K562 (cell line): Measurements from ENCODE around the gene ULK3. TPM values are rescaled to one million over a fixed set of nuclear protein-coding genes. Genes with fewer than 3 reads are reported as not detected.

Experiments
- ATAC-seq: fragments of 200-7000 bp; cut with Tn5 transposase; 3 replicates; pipeline ENCODE4 v1.9.1; 2020; ENCODE audit warnings: moderate library complexity
- BruUV-seq: library from RNA; stranded (reverse); fragments of 400-500 nt; replicated peaks from 2 replicates; lab custom pipeline; 2021; lab: Mats Ljungman, UMichigan
- CTCF ChIA-PET: fragments of 300-600 bp; formaldehyde crosslinking; extraction: SDS; loops from one replicate; lab custom pipeline; 2021; ENCODE audit warnings: low intra/inter-chr PET ratio; lab: Yijun Ruan, JAX
- POLR2A ChIA-PET: fragments of 300-600, 350-650 bp; sonication (Branson Sonifier 250); formaldehyde crosslinking; extraction: SDS; loops from one replicate; lab custom pipeline; 2021; ENCODE audit warnings: antibody characterized with exemption, inconsistent platforms; lab: Yijun Ruan, JAX
- DNase-seq, 4 experiments: peaks; one replicate each; pipeline versions ENCODE4 v3.0.0 to v3.0.0-alpha.2; 2011 to 2018; ENCODE audit warnings: low spot score in 3 of 4, mixed read lengths in 3 of 4; ENCODE audit errors: extremely low read depth in 1 of 4
- FAIRE-seq: peaks from 2 replicates; lab custom pipeline; 2011; peaks lifted over from hg19 to GRCh38; lab: Jason Lieb, UNC
- H2AFZ ChIP-seq: 2 replicates; pipeline ENCODE4 v1.6.0; 2011; ENCODE audit warnings: low read depth, low read length, control low read depth, inconsistent platforms
- H3K27ac ChIP-seq: fragments of 200-600 bp; 3 replicates; pipeline ENCODE4 v1.8.0; 2011; ENCODE audit warnings: low read depth, mild to moderate bottlenecking, control low read depth, inconsistent platforms, low read length, moderate library complexity, mixed read lengths; ENCODE audit errors: extremely low read depth
- H3K27me3 ChIP-seq, 2 experiments: fragments of 300-600 bp in 1 of 2; 2 replicates in 1 of 2; 3 replicates in 1 of 2; pipeline versions ENCODE4 v1.6.0 to v1.8.0; 2011; ENCODE audit warnings: inconsistent platforms in 2 of 2, low read length in 2 of 2, mild to moderate bottlenecking in 1 of 2, mixed read lengths in 1 of 2, moderate library complexity in 1 of 2; ENCODE audit not compliant: control insufficient read depth in 2 of 2, insufficient read depth in 2 of 2
- H3K36me3 ChIP-seq: fragments of 300-600 bp; 3 replicates; pipeline ENCODE4 v1.8.0; 2011; ENCODE audit warnings: mild to moderate bottlenecking, low read length, inconsistent platforms; ENCODE audit not compliant: control insufficient read depth, insufficient read depth
- H3K4me1 ChIP-seq, 2 experiments: fragments of 200-600 bp in 1 of 2; replicated peaks in 1 of 2; 2 replicates in 1 of 2; 3 replicates in 1 of 2; pipeline versions ENCODE4 v1.5.1 to v1.8.0; 2011; ENCODE audit warnings: inconsistent platforms in 2 of 2, low read length in 2 of 2, mild to moderate bottlenecking in 1 of 2, mixed read lengths in 1 of 2, moderate library complexity in 1 of 2; ENCODE audit not compliant: control insufficient read depth in 2 of 2, insufficient read depth in 2 of 2
- H3K4me2 ChIP-seq: 2 replicates; pipeline ENCODE4 v1.6.1; 2011; ENCODE audit warnings: low read length, control low read depth, inconsistent platforms, mixed read lengths; ENCODE audit not compliant: insufficient read depth
- H3K4me3 ChIP-seq: fragments of 200-600 bp; sonication (generic), shearing (Covaris generic); 2 replicates; pipeline ENCODE4 v1.5.1; 2016; ENCODE audit warnings: control low read depth, inconsistent platforms
- H3K79me2 ChIP-seq: fragments of 200-600 bp; 3 replicates; pipeline ENCODE4 v1.8.0; 2011; ENCODE audit warnings: low read length, inconsistent platforms; ENCODE audit not compliant: control insufficient read depth, insufficient read depth
- H3K9ac ChIP-seq, 2 experiments: 2 replicates each; pipeline versions ENCODE4 v1.6.0 to v1.6.1; 2011; ENCODE audit warnings: low read depth in 2 of 2, low read length in 2 of 2, control low read depth in 1 of 2, inconsistent platforms in 1 of 2, mild to moderate bottlenecking in 1 of 2, mixed read lengths in 1 of 2; ENCODE audit not compliant: insufficient read depth in 1 of 2
- H3K9me1 ChIP-seq: one replicate; pipeline ENCODE4 v1.6.0; 2011; ENCODE audit warnings: inconsistent platforms, mild to moderate bottlenecking, low read length, moderate library complexity; ENCODE audit not compliant: control insufficient read depth, insufficient read depth
- H3K9me3 ChIP-seq: replicated peaks from 2 replicates; pipeline ENCODE4 v1.5.1; 2011; ENCODE audit warnings: low read depth, low read length, inconsistent platforms; ENCODE audit not compliant: control insufficient read depth, insufficient read depth
- H4K20me1 ChIP-seq: replicated peaks from 2 replicates; pipeline ENCODE4 v1.6.1; 2011; ENCODE audit warnings: low read length, inconsistent platforms, mixed read lengths; ENCODE audit not compliant: control insufficient read depth, insufficient read depth
- CSDE1 ChIP-seq, 2 experiments: fragments of 450-650 bp; IDR thresholded peaks; 2 replicates each; pipeline ENCODE4 v1.6.1; 2016; ENCODE audit warnings: mild to moderate bottlenecking in 1 of 2
- KDM1A ChIP-seq, 2 experiments: fragments of 450-650 bp; IDR thresholded peaks; 2 replicates each; pipeline ENCODE4 v1.6.1; 2016; ENCODE audit warnings: mild to moderate bottlenecking in 2 of 2
- WGBS: fragments of 100-300 bp; shearing (Covaris generic); methylation state at CpG from one replicate; pipeline ENCODE4 v1.1.6; 2016; ENCODE audit warnings: low coverage, mixed read lengths; ENCODE audit not compliant: insufficient coverage; ENCODE audit errors: missing lambda C conversion rate; 5-methylcytosine and 5-hydroxymethylcytosine counted together
- in situ Hi-C: fragments of 300-500 bp; cut with MboI; formaldehyde crosslinking; loops from 4 replicates; pipeline ENCODE4 v1.15.0; 2018; ENCODE audit warnings: inconsistent platforms, mixed read lengths
- intact Hi-C: fragments of 100-400 bp; cut with micrococcal nuclease; formaldehyde crosslinking; loops from 2 replicates; pipeline ENCODE4 v1.14.2; 2022
- polyA plus RNA-seq, 8 experiments: library from polyadenylated mRNA; depleted of rRNA in 4 of 8; stranded (reverse) in 5 of 8; unstranded in 3 of 8; fragments of >200 nt; fragmentation: Nextera tagmentation in 2 of 8; fragmentation: Illumina TruSeq in 1 of 8; extraction: Ambion mirVana in 2 of 8; extraction: Trizol in 1 of 8; gene quantifications; 2 replicates each; pipeline versions ENCODE4 v1.2.1 to v1.2.3, GENCODE V29; 2011 to 2014; ENCODE audit warnings: inconsistent platforms in 1 of 8, missing spikeins in 1 of 8
- total RNA-seq, 7 experiments: library from RNA; depleted of rRNA in 6 of 7; stranded (reverse); fragments of >200 nt in 6 of 7; fragmentation: Illumina TruSeq in 2 of 7; extraction: Trizol in 2 of 7; gene quantifications; 2 replicates each; pipeline versions ENCODE4 v1.2.1 to v1.2.3, GENCODE V29; 2011 to 2021; ENCODE audit warnings: low replicate concordance in 1 of 7
- TF ChIP-seq, protein P1 (sequence below), 2 experiments: fragments of 450-650 bp in 1 of 2; sonication (generic) in 1 of 2; formaldehyde crosslinking in 1 of 2; IDR thresholded peaks in 1 of 2; conservative IDR thresholded peaks in 1 of 2; 2 replicates each; pipeline versions ENCODE4 v1.6.1 to v1.8.1; 2016 to 2023; ENCODE audit warnings: mild to moderate bottlenecking in 2 of 2, moderate library complexity in 2 of 2, inconsistent platforms in 1 of 2, missing genetic modification reagents in 1 of 2

ULK3 gene
- total and polyA plus RNA-seq, 9 of the 15 experiments (the other 6 are each of a cell fraction or from before 2014, with no cell fraction given) = 0.68 to 68.0 (median 34.9) TPM

DNA sequence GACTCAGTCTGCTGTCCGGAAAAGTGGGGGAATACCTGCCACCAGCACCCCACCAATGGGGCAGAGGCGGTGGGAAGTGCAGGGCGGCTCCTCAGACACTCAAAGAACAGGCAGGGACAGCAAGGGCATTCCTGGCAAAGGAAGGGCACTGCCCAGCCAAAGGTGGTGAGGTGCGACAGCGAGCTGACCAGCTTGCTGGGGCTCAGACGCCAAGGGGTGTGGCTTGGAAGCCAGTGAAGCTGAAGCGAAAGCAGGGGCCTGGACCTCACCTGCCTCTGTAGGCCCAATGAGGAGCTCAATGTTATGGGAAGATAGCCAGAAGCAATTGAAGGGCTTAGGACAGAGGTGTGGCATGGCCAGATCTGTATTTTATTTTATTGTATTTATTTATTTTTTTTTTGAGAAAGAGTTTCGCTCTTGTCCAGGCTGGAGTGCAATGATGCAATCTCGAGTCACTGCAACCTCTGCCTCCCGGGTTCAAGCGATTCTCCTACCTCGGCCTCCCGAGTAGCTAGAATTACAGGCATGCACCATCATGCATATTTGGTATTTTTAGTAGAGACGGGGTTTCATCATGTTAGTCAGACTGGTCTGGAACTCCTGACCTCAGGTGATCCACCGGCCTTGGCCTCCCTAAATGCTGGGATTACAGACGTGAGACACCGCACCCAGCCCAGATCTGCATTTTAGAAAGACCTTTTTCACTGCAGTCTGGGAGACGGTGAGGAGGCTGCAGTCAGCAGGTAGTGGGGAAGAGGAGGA, 34.7 kb downstream of the ULK3 start (continued):
- TF ChIP-seq, protein P1, sequence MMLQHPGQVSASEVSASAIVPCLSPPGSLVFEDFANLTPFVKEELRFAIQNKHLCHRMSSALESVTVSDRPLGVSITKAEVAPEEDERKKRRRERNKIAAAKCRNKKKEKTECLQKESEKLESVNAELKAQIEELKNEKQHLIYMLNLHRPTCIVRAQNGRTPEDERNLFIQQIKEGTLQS (IDR thresholded peaks at IDR 0.05) = peak; percentile 79
- TF ChIP-seq, protein P1 (CRISPR knock-in tag; conservative IDR thresholded peaks at IDR 0.05) = no peak

GRCh38 chr15:74807282-74807681, 35.7 kb downstream of the ULK3 start:
- 3% methylated on average over 5 of the region's 5 CpGs for WGBS
- Histone ChIP-seq H3K79me2 (no peaks in the 10 kb centered on the region), H3K9me1 (no peaks in the 10 kb centered on the region)

More at GRCh38 chr15:74807282-74807681, 35.7 kb downstream of the ULK3 start:
- no TSS peak for BruUV-seq
- DNase-seq = no peak
- Histone ChIP-seq H3K36me3 (peaks cover 20% of the 10 kb centered on the region; the same call in 1 of the 3 replicates), H3K27ac (no peak overlapping the region), H3K9me3 (no peaks in the 10 kb centered on the region)
- in situ Hi-C loops = no loop called here
- TF ChIP-seq KDM1A (IDR thresholded peaks at IDR 0.05) (0 out of 4 replicates have a peak, but pooled peaks have one; percentile 20 to 21), CSDE1 (IDR thresholded peaks at IDR 0.05) (no peak)
- TF ChIP-seq, all 486 proteins: peak for 1
- peak; percentile 37; the same call in 2 of the 3 replicates for ATAC-seq
- FAIRE-seq = no peak
- POLR2A ChIA-PET = interaction anchor here (0.5 to 0.6 kb wide), 2 partner anchors 17 to 38 kb away, joined by 3 read pairs; no protein-coding TSS in a partner anchor
- intact Hi-C loops = no loop called here
- Histone ChIP-seq H3K9ac (no peak overlapping the region), H2AFZ (no peak overlapping the region), H3K4me1 (peaks cover 0 to 7% of the 10 kb centered on the region in 2 experiments; a peak in 2 of 5 replicates), H3K4me3 (no peak overlapping the region), H3K4me2 (no peak overlapping the region), H3K27me3 (peaks cover 0 to 9% of the 10 kb centered on the region in 2 experiments; a peak in 2 of 5 replicates), H4K20me1 (no peaks in the 10 kb centered on the region; the same call in 1 of the 2 replicates)
- CTCF ChIA-PET = no interaction called here
